HG02610 (cell line): ENCODE results near the gene SNN.

Experiments used
- ATAC-seq: cut with Tn5 transposase; IDR thresholded peaks from one replicate; pipeline ENCODE4 v1.9.1; 2021; ENCODE audit warnings: mild to moderate bottlenecking, moderate library complexity; ENCODE audit not compliant: unreplicated experiment

SNN gene

DNA sequence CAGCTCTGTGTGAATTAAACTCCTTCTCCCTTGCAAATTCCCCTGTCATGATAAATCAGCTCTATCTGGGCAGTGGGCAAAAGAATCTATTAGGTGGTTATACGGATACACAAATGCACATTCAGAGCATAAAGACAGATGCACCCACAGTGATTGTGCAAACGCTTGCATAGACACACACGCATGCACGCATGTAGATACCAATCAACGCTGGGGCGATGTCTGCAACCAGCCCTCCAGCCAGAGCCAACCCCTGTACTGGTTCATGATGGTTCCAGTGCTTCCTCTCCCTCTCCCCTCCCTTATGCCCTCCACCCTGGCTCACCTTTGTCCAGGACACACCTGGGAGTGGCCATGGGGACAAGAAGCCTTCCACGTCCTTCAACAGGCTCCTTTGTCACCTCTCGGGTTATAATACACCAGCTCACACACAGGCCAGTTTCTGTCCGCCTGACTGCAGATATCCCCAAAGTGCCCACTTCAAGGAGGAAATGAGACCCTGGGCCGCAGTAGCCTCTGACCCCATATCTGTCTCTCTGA is 33.1 kb upstream of the SNN start:
- no peak for ATAC-seq

DNA sequence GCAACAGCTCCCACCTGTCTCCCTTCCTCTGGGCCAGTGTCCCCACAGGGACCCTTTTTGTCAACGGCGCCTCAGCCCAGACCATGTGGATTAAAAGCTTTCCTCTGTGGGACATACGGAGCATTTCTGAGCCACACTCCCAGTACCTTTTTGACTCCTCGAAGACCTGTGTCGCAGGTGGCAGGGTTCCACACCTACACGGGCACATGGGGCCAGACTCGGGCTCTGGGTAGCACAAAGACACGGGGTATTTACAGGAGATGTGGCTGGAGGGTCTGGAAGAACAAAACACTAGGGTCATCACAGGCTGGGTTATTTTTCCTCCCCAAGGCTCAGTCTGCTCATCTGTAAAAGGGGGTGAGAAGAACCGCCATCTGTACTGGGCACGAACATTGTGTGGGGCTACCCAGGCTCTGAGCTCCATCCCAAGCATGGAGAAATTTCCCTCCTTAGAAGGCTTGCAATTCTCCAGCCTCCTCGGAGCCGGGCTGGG is 32.5 kb upstream of the SNN start:
- no peak for ATAC-seq

DNA sequence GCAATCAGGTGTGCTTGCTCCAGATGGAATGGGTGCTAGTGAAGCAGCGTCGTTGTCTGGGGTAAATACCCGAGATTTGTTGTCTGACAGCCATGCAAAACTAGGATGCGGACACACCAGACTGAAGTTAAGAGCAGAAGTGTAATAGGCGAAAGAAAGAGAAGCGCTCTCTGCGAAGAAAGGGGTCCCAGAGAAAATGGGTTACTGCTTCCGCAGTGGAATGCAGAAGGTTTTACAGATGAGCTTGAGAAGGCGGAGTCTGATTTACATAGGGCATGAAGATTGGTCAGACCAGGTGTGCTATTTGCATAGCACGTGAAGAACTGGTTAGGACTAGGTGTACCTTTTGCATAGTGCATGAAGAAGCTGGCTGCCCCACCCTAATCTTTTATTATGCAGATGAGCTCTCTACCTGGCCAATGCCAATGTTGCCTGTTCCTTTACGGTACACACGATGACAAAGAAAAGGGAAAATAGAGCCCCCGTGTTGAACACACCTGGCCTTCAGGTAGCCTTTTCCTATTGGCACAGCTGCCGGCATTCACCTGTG is 32.0 kb upstream of the SNN start:
- no peak for ATAC-seq

- ATAC-seq: no peak
Measured at GRCh38 chr16:11637320-11637719, 30.9 kb upstream of the SNN start.

- no peak for ATAC-seq
Measured at GRCh38 chr16:11638140-11638539, 30.1 kb upstream of the SNN start.

DNA sequence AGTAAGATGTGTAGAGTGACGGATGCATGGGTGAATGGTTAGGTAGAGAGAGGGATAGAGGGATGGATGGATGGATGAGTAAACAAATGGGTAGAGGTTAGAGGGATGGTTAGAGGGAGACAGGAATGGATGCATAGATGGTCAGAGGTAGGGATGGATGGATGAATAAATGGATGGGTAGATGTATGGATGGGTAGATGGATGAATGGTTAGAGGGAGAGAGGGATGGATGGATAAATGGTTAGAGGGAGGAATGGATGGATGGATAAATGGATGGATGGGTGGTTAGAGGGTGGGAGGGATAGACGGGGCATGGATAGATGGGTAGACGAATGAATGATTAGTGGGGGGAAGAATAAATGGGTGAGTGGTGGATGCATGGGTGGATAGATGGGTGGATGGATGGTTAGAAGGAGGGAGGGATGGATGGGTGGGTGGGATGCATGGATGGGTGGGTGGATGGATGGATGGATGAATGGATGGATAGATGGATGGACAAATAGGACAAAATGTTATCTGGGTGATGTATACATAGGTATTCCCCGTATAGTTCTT is 29.2 kb upstream of the SNN start:
- ATAC-seq: no peak

DNA sequence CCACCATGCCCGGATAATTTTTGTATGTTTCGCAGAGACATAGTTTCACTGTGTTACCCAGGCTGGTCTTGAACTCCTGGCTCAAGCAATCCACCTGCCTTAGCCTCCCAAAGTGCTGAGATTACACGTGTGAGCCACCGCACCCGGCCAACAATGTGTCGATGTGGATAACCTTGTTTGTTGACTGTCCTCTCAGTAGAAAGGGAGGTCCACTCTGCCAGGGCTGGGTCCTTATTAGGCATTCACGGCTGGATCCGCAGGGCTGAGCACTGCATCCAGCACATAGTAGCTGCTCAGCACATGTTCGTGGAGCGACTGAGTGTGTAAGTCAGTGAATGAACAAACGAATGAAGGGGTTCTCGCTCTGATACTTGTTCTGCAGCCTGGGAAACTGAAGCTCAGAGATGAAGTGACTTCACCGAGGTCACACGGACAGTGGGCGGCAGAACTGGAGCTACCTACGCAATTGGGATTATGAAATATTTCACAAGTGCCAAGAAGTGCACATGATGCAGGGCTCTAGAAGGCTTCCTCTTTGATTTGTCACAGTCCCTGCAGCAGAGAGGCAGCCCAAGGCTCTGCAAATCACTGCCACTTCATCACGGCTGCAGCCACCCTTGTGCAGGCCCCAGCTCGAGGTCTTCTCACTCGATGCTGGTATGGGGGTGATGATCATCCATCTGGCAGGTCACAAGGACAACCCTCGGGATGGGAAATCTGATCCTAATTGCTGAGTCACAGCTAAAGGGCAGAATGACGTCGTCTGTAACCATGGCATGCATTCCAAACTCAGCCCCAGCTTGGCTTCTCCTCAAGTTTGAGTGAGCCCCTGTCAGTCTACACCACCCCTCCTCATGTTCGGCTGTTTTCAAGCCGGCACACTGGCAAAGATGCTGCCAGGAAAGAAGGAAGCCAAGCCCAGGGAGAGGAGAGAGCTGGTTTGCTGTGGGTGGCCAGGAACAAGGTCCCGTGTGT is 28.0 kb upstream of the SNN start:
- ATAC-seq: no peak

DNA sequence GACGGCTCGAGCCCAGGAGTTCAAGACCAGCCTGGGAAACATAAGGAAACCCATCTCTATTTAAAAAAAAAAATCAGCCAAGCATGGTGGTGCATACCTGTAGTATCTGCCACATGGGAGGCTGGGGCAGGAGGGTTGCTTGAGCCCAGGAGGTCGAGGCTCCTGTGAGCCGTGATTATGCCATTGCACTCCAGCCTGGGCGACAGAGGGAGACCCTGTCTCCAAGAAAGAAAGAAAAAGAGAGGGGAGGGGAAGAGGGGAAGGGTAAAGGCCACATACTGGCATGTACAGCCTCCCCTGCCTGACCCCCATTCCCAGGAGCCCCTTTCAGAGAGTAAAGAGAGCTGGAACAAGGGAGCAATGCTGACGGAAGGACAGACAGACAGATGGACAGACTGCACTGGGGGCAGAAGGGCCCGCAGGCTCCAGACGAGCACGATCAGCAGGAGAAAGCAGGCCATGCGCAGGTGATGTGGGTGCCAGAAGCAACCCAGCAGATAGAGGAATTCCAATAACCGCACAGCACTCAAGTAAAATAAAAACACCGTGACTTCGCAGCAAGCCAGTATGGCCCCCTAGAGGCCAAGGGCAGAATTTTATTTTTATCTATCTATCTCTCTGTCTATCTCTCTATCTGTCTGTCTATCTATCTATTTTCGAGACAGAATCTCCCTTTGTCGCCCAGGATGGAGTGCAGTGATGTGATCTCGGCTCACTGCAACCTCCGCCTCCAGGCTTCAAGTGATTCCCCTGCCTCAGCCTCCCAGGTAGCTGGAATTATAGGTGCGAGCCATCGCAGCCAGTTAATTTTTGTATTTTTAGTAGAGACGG is 27.1 kb upstream of the SNN start:
- ATAC-seq: no peak

DNA sequence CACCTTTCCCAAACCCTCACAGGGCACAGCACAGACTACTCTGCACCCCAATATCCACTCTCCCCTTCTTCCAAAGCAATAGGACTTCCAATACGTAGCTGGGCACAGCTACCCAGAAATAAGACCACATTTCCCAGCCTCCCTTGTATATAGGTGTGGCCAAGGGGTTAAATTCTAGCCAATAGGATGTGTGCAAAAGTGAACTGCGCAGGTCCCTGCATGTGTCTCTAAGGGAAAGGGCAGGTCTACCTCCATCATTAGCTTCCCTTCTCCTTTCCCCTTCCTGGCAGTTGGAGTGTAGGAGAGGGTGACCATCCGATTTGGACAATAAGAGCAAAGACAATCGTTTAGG is 25.5 kb upstream of the SNN start:
- no peak for ATAC-seq

GRCh38 chr16:11649276-11649675 is 19.0 kb upstream of the SNN start:
- no peak for ATAC-seq

- ATAC-seq: no peak
Measured at GRCh38 chr16:11650641-11651591, 17.3 kb upstream of the SNN start.

GRCh38 chr16:11651796-11652195 is 16.5 kb upstream of the SNN start:
- no peak for ATAC-seq

- no peak for ATAC-seq
Measured at GRCh38 chr16:11655655-11656054, 12.6 kb upstream of the SNN start.

DNA sequence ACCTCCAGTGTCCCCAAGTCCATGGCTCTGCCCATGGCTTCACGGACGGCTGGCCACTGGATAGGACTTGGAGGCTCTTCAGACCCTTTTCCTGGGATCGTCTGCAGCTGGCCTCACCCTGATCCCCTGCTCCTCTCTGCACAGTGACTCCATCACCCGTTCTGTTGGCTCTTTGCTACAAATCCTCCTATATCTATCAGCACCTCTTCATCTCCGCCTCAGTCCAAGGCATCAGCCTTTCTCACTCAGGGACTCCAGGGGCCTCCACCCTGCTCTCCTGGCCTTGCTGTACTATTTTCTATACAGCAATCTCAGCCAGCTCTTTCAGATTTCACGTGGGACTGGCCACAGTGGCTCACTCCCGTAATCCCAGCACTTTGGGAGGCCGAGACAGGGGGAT is 10.7 kb upstream of the SNN start:
- no peak for ATAC-seq

DNA sequence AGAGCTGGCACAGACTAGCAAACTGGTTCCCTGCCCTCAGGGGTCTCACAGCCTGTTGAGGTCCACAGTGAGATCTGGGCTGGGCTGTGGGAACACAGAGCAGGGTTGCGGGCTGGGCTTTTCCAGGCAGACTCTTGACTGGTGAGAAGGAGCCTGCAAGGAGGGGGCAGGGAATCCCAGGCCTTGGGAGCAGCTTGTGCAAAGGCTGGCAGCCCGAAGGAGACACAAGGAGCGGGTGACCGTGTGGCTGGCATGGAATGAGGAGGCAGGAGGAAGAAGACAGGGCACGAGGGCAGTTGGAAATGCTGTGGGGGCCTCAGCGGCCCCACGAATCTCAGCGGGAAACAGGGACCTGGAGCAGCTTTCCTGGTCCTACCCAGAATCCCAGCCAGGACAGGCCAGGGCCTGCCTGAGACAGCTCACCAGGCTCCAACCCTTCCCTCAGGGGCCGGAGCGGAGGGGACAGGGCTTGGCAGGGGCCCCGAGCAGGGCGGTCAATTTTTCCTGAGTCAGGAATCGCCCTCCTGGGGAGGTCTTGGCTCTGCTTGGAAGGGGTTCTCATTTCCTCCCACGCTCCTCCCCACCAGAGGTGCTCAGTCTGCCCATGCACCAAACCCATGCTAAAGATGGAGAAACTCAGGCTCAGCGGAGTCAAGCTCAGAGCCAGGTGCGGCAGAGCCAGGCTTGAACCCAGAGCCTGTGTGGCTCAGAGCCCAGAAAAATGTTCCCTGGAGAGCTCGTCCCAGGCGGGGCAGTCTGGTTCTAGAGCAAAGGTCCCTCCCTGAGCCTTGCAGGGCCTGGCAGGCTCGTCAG is 9.2 kb upstream of the SNN start:
- ATAC-seq: no peak

DNA sequence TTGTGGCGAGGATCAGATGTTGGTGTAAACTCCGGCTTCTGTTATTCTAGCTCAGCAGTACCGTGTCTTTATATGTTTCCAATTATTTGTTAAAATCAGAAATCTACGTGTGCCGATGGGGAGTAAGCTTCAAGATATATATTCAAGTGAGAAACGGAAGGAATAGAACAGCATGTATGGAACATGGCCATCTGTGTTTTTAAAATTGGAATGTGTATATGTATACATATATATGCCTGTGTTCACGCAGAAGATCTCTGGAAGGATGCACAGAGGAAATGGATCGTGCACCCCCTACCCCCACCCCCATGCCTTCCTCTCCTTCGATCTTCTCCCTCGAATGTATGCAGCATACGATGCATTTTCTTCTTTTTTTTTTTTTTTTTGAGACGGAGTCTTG is 7.7 kb upstream of the SNN start:
- no peak for ATAC-seq

DNA sequence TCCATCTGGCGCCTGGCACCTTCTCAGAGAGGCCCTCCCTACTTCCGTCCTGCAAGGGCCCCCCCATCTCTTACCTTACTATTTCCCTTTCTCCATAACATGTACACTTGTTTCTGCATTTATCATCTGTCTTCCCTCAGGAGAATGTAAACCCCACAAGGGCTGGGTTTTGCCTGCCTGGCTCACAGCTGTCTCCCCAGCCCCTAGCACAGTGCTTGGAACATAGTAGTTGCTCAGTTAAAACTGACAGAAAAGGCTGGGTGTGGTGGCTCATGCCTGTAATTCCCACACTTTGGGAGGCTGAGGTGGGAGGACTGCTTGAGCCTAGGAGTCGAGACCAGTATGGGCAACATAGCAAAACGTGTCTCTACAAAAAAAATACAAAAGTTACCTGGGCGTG is 5.7 kb upstream of the SNN start:
- ATAC-seq: no peak

DNA sequence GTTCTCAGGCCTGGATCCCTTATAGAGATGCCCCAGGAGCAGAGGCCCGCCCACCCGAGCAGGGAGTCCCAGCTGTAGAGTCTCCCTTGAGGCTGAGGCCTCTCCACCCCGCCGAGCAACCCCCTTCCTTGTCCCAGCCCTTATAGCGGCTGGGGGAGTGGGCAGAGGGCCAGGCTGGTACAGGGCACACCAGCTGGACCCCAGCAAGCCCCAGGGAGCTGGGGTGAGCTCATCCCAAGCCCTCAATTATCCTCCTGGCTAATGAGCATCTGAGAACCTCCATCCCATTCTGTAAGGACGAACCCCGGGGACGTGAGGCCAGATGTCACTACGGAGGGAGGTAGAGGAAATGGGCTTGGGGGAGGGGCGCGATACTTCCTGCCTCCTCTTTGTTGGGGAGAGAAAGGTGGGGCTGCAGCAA is 3.2 kb upstream of the SNN start:
- no peak for ATAC-seq
